ENCODE results near the gene RPTOR. TPM values are rescaled to one million over a fixed set of nuclear protein-coding genes. Genes with fewer than 3 reads are reported as not detected.

The RPTOR gene
- total RNA-seq, 6 donors from 2014 or later: 26.8 to 109 (median 36.8) TPM

- WGBS, 2 donors: 60% methylated on average over 7 of the region's 7 CpGs
- H3K4me3 ChIP-seq: no peak overlapping the region
- no peak overlapping the region for H3K27ac ChIP-seq
- peaks cover 0 to 7% (median 1%) of the 10 kb centered on the region in 4 donors for H3K27me3 ChIP-seq
- TF ChIP-seq EP300 (IDR thresholded peaks at IDR 0.05) (no peak), POLR2AphosphoS5 (IDR thresholded peaks at IDR 0.05) (no peak), CTCF (IDR thresholded peaks at IDR 0.05) (no peak), POLR2A (IDR thresholded peaks at IDR 0.05) (no peak)
- H3K36me3 ChIP-seq: no peaks in the 10 kb centered on the region
- H3K4me1 ChIP-seq: peaks cover 9 to 12% (median 11%) of the 10 kb centered on the region in 4 donors
- no peaks in the 10 kb centered on the region for H3K9me3 ChIP-seq
- peak in 1 of 2 donors; percentile 20 for ATAC-seq (ENCODE audit: low FRiP score in 2 of 2)
- DNase-seq: no peak
These were observed 435.9 kb downstream of the RPTOR start for GRCh38 chr17:80980397-80981061.

GRCh38 chr17:80981062-80981902 lies 436.6 kb downstream of the RPTOR start:
- Histone ChIP-seq H3K27ac (no peak overlapping the region), H3K9me3 (no peaks in the 10 kb centered on the region), H3K4me3 (peak overlapping the region in 1 of 4 donors; percentile 31), H3K27me3 (peaks cover 0 to 7% (median 1%) of the 10 kb centered on the region in 4 donors), H3K36me3 (no peaks in the 10 kb centered on the region), H3K4me1 (peaks cover 9 to 12% (median 11%) of the 10 kb centered on the region in 4 donors)
- TF ChIP-seq CTCF (IDR thresholded peaks at IDR 0.05) (peak; percentile 86 to 95 (median 89)), POLR2A (IDR thresholded peaks at IDR 0.05) (no peak), POLR2AphosphoS5 (IDR thresholded peaks at IDR 0.05) (no peak)
- WGBS, 2 donors: 11 to 26% methylated on average over 20 to 30 of the region's 65 CpGs
- peak in 1 of 2 donors; percentile 91 for DNase-seq
- peak in 1 of 2 donors; percentile 69 for ATAC-seq (ENCODE audit: low FRiP score in 2 of 2)

- Histone ChIP-seq H3K36me3 (no peaks in the 10 kb centered on the region), H3K4me3 (no peak overlapping the region), H3K27ac (no peak overlapping the region), H3K27me3 (peaks cover 0 to 7% (median 1%) of the 10 kb centered on the region in 4 donors), H3K4me1 (peaks cover 9 to 15% (median 11%) of the 10 kb centered on the region in 4 donors), H3K9me3 (no peaks in the 10 kb centered on the region)
- ATAC-seq (ENCODE audit: low FRiP score in 2 of 2) (no peak), DNase-seq (peak in 1 of 2 donors; percentile 68)
- TF ChIP-seq EP300 (IDR thresholded peaks at IDR 0.05) (no peak), CTCF (IDR thresholded peaks at IDR 0.05) (no peak), POLR2AphosphoS5 (IDR thresholded peaks at IDR 0.05) (no peak), POLR2A (IDR thresholded peaks at IDR 0.05) (no peak)
- 64% methylated on average over 6 to 17 of the region's 17 CpGs for WGBS, 2 donors
These were observed 437.3 kb downstream of the RPTOR start for GRCh38 chr17:80981929-80982425.

GRCh38 chr17:80982426-80982974 lies 437.9 kb downstream of the RPTOR start:
- no peak for TF ChIP-seq CTCF (IDR thresholded peaks at IDR 0.05)
- no peak for TF ChIP-seq EP300 (IDR thresholded peaks at IDR 0.05)
- TF ChIP-seq POLR2A (IDR thresholded peaks at IDR 0.05): no peak
- TF ChIP-seq POLR2AphosphoS5 (IDR thresholded peaks at IDR 0.05): no peak
- H3K27ac ChIP-seq: no peak overlapping the region
- ATAC-seq (ENCODE audit: low FRiP score in 2 of 2): no peak
- DNase-seq: no peak
- H3K36me3 ChIP-seq: no peaks in the 10 kb centered on the region
- H3K4me1 ChIP-seq: peaks cover 9 to 18% (median 11%) of the 10 kb centered on the region in 4 donors
- peaks cover 0 to 7% (median 1%) of the 10 kb centered on the region in 4 donors for H3K27me3 ChIP-seq
- 82 to 88% methylated on average over 16 to 17 of the region's 17 CpGs for WGBS, 2 donors
- no peak overlapping the region for H3K4me3 ChIP-seq
- H3K9me3 ChIP-seq: no peaks in the 10 kb centered on the region

Measured in upper lobe of left lung (tissue), 6 donors.